Inflammatory macrophage treated with lipopolysaccharide for 4 hours (primary cell): ENCODE results near the gene S100A1.

ENCODE experiments used
- DNase-seq: peaks from one replicate; pipeline ENCODE4 v3.0.0-alpha.2; 2020

S100A1 gene

GRCh38 chr1:153611356-153611755, 16.9 kb upstream of the S100A1 start:
- DNase-seq = no peak

DNA sequence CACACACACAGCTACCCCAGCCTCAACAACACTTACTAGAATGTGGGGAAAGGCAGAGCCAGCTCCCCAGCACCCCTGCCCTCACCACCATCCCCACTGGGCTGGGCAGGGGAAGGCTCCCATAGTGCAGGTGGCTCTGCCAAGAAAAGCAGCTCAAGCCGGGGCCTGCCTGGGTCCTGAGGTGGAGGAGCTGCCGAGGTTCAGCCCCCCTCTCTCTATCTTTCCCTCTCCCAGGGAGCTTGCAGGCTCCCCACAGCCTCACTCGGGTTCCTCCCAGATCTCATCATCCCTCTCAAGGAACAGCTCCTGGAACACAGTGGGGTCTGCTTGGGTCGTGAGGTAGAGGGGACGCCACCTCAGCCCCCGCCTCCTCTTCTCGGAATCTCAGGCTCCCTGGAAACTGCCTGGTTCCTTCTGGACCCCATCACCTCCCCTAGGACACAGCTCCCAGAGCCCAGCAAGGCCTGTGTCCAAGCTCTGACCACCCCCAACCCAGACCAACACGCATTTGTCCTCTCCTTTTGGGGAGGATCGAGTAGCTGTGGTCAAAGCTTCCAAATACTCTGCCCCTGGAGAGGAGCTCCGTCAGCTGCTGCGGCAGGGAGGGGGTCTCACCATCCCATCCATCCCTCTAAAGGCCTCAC, 16.0 kb upstream of the S100A1 start:
- no peak for DNase-seq

DNA sequence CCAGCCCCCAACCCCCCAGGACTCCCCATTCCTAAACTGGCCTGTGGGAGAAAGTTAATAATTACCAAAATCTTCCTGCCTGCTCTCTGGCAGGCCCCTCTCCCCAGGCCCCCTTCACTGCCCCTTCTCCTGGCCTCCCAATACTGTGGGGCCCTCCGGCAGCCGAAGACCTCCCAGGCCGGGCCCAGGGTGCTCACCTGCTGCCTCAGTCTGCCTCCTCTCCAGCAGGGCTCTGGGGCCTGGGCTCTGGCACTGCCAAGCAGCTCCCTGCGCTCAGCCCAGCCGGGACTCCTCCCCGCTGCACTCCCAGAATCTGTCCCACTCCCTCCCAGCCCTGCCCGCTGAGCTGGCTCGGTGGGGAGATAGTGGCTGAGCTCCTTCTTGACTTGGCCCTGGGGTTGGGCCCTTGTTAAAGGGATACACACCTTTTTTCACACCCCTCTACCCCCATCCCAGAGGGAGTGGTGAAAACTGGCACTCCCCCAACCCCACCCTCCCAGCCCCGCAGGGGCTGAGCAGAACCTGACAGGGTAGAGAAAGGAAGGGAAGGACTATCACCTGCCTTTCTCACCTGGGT, 15.4 kb upstream of the S100A1 start, which contains the start of gene S100A16:
Gene S100A16 (minus strand): TSS at position 383 of the 577 bp plus-strand sequence. CDS start 4,986 bp downstream, outside the sequence.
- DNase-seq = no peak

DNA sequence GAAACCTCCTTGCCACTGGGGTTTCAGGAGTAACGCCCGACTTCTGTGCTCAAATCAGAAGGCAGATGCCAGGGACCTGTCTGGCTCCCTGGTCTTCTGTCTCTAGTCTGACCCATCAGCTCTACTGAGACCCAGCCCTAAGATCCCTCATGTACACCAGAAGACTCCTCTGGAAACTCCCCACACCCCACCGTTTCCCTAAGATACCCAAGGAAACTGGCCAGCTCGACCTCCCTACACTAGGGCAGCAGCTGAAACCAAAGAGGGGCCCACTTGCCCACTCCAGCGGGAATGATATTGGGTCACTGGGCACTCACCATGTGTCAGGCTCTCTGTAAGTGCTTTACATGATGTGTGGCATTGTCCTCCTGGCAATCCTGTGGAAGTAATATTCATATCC, 14.8 kb upstream of the S100A1 start:
- no peak for DNase-seq

DNA sequence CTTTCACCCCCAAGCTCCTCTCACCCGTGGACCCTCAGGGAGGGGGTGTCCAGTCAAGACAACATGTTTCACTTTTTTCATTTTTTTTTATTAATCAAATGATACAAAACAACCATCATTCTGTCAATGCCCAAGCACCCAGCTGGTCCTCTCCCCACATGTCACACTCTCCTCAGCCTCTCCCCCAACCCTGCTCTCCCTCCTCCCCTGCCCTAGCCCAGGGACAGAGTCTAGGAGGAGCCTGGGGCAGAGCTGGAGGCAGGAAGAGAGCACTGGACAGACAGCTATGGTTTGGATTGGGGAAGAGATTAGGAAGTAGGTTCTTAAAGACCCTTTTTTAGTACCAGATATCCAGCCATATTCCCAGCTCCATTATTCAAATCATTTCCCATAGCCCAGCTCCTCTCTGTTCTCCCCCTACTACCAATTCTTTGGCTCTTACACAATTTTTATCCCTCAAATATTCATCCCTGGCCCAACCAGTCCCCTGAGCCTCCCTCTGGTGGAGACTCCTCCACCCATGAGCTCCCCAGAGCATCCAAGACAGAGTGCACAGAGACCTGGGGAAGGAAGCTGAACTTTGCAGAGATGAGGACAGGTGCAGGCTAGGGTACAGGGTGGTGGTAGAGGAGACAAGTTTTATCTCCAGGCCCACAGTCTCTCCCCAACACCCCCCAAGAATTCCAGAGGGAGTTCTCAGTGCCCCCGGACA, 13.9 kb upstream of the S100A1 start:
- DNase-seq = no peak

- no peak for DNase-seq
Observed at GRCh38 chr1:153614906-153615305, 13.3 kb upstream of the S100A1 start.

- DNase-seq = no peak
Observed at GRCh38 chr1:153615406-153615805, 12.8 kb upstream of the S100A1 start.

GRCh38 chr1:153616144-153616916, 11.9 kb upstream of the S100A1 start, which contains the start of gene S100A14:
Gene S100A14, minus strand, starts transcription at chr1:153616325. Its CDS starts 467 bp downstream, at chr1:153615858.
- DNase-seq = peak; percentile 36

GRCh38 chr1:153616917-153617311, 11.3 kb upstream of the S100A1 start:
- DNase-seq = no peak

GRCh38 chr1:153617663-153618062, 10.6 kb upstream of the S100A1 start:
- peak; percentile 77 for DNase-seq

DNA sequence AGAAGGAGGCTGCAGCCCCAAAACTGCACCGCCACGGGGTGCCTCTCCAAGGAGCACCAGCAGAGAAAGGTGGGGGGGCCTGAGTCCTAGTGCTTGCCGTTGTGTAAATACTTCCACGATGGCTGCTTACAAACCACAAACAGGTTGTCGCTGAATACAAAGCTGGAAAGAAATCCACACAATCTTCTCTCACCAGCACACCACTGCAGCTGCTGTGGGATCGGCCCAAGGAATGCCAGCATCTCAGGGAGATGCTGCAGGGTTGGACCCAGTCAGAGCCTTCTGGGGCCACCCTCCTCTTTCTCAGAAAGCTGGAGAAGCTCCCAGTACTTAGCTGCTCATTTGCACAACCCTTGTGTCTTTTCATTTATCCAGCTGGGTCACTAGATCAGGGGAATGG, 9.1 kb upstream of the S100A1 start:
- no peak for DNase-seq

GRCh38 chr1:153623101-153623500, 5.1 kb upstream of the S100A1 start:
- peak; percentile 89 for DNase-seq

DNA sequence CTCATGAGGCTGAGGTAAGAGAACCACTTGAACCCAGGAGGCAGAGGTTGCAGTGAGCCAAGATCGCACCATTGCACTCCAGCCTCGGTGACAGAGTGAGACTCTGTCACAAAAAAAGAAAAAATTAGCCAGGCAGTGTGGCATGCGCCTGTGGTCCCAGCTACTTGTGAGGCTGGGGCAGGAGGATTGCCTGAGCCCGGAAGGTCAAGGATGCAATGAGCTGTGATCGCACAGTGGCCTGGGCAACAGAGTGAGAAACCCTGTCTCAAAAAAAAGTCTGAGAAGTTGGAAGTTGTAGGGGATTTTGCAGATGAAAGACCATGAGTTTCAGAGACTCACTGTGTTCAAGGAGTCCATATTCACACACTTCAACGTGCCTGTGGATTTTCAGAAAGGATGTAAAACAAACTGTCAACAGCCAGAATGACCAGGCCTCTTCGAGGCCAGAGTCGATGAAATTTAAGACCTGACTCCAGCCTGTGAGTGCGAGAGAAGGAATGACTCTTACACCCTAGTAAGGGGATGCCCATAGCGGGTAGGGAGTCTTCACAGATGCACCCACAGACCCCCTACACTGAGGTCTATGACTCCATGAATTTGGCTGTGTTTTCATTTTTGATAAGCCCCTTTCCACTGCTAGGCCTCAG, 3.1 kb upstream of the S100A1 start:
- DNase-seq = no peak

DNA sequence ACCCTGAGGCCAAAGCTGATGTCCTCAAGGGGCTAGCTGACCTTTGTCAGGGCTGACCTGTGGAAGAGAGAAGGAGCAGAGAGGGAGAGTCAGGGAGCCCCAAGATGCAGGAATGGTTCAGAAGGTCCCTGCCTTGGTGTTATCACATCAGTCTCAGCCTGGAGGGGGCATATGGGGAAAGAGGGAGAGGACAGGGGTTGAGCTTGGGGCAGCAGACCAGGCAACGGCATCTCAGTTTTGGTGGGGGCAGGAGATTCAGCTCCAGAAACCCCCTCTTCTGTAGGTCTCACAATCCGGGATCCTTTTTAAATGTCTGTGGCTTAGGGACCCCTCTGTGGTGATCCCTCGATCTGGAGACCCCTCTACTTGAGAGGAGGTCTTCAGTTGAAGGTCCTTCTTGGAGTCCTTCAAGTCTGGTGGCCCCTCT, 1.7 kb upstream of the S100A1 start:
- DNase-seq = no peak

DNA sequence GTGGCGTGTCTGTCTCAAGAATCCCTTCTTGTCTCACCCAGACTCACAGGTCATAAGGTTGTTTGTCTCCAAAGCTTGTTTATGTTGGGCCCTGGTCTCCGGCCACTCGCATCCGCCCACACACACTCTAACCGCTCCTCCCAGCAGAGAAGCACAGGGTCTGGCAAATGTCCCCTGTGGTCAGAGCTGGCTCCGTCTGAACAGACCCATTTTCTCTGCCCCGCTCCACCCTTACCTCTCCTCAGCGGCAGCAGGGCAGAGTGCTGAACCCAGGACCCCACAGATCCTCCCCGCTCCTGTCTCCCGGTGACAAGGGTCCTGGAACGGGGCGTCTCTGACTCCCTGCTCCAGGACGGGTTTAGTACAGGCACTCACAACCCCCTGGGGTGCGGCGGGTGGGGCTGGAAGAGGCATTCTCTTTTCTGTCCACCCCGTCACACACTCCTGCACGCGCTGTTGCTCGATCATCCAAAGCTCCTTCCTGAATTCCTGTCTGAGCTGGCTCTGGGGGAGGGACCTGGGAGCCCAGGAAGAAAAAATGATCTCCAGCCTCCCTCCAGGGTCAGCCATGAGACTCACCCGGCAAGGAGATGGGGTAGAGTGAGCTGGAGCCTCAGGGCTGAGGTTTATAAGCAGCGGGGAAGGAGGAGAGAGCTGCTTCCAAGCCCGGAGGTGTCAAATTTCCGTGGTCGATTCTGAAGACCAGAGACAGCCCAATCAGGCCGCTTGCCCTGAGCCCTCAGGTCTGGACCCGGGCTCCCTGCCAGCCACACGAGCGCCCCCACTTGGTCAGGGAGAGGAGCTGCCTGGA, 1.1 kb upstream of the S100A1 start, which contains the start of gene S100A13:
Gene S100A13 (minus strand): TSS at position 602 of the 811 bp plus-strand sequence. CDS start 1,033 bp downstream, outside the sequence.
- peak; percentile 21 for DNase-seq

GRCh38 chr1:153628638-153629342, 556 bp downstream of the S100A1 start:
- no peak for DNase-seq

GRCh38 chr1:153629343-153629665, 1.1 kb downstream of the S100A1 start:
- no peak for DNase-seq

DNA sequence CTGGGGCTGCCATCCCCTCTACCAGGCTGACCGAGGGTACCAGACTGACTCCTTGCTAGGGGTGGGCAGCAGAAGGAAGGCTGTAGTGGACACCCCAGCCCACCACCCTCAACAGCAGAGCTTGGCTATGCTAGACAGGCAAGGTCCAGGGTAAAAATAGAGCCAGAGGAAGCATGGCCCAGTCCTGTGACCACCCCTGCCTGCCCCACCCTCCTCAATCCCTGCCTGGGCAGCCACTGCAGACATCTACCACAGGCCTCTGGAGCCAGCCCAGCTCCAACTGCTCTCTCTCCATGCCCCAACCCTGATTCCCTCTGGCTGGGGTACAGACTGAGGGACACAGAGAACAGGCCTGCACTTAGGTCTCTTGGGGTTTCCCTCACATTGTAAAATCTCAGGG, 1.7 kb downstream of the S100A1 start:
- no peak for DNase-seq

GRCh38 chr1:153630384-153630783, 2.1 kb downstream of the S100A1 start:
- no peak for DNase-seq

DNA sequence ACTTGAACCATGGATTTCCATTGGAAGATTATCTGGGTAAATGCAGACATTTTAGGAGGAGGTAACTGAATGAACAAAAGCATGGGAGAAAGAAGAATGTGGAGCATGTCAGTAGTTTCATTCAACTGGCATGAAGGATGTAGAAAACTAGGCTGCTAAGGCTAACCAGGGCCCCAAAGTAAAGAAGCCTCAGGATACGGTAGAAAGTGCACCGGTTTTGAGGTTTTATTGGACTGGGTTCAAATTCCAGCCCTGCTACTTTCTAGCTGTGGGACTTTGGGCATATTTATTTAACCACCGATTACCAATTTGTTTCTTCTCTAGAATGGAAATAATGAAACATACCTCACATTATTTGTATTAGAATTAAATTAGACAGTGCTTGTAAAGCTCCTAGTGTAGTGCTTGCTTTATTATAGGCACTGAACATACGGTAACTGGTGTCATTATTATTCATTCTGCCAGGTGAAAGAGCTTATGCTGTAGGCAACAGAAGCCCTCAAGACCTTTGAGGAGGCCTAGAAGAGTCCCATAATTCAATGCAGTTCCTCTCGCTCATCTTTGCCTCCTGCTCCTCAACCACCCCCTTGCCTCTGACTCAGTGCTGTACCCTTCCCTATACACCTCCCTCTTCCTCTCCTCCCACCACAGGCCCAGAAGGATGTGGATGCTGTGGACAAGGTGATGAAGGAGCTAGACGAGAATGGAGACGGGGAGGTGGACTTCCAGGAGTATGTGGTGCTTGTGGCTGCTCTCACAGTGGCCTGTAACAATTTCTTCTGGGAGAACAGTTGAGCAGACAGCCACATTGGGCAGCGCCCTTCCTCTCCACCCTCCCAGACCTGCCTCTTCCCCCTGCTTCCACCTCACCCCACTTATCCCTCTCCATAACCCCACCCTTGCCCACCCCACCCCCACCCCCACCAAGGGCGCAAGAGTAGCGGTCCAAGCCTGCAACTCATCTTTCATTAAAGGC, 3.1 kb downstream of the S100A1 start:
- DNase-seq = no peak
